KOPT-K1 (cell line): Measurements from ENCODE around the gene SLC35B1.

Experiments used
- H3K27ac ChIP-seq: fragments of 200-600 bp; sonication (generic); 2 replicates; pipeline ENCODE4 v1.5.1; 2016; ENCODE audit warnings: antibody characterized with exemption, mild to moderate bottlenecking, low read depth, low read length; ENCODE audit not compliant: poor library complexity, severe bottlenecking
- H3K36me3 ChIP-seq: fragments of 200-600 bp; sonication (generic); 2 replicates; pipeline ENCODE4 v1.5.1; 2017; ENCODE audit warnings: antibody characterized with exemption, mild to moderate bottlenecking, low read length, moderate library complexity; ENCODE audit not compliant: insufficient read depth
- H3K9me3 ChIP-seq: fragments of 200-600 bp; sonication (generic); 2 replicates; pipeline ENCODE4 v1.5.1; 2017; ENCODE audit warnings: antibody characterized with exemption, low read length, mild to moderate bottlenecking; ENCODE audit not compliant: insufficient read depth, poor library complexity, severe bottlenecking

The SLC35B1 gene

GRCh38 chr17:49742166-49742638 lies 34.4 kb upstream of the SLC35B1 start:
- Histone ChIP-seq H3K9me3 (no peaks in the 10 kb centered on the region), H3K27ac (peak overlapping the region; percentile 95), H3K36me3 (no peaks in the 10 kb centered on the region)

GRCh38 chr17:49741692-49742076 lies 33.9 kb upstream of the SLC35B1 start:
- Histone ChIP-seq H3K9me3 (no peaks in the 10 kb centered on the region), H3K27ac (peak overlapping the region; percentile 95)

GRCh38 chr17:49741009-49741691 lies 33.4 kb upstream of the SLC35B1 start:
- H3K9me3 ChIP-seq: no peaks in the 10 kb centered on the region
- no peaks in the 10 kb centered on the region; the same call in 1 of the 2 replicates for H3K36me3 ChIP-seq
- H3K27ac ChIP-seq: peak overlapping the region; percentile 95

More at GRCh38 chr17:49741692-49742076, 33.9 kb upstream of the SLC35B1 start:
- H3K36me3 ChIP-seq: no peaks in the 10 kb centered on the region; the same call in 1 of the 2 replicates

GRCh38 chr17:49739641-49740271 lies 32.0 kb upstream of the SLC35B1 start:
- peak overlapping the region; percentile 95 for H3K27ac ChIP-seq
- H3K36me3 ChIP-seq: peaks cover 7% of the 10 kb centered on the region
- no peaks in the 10 kb centered on the region for H3K9me3 ChIP-seq

- peak overlapping the region; percentile 95 for H3K27ac ChIP-seq
These were observed 30.8 kb upstream of the SLC35B1 start for GRCh38 chr17:49738456-49739163.

GRCh38 chr17:49734515-49735490 lies 27.0 kb upstream of the SLC35B1 start:
- Histone ChIP-seq H3K36me3 (peaks cover 38% of the 10 kb centered on the region), H3K9me3 (no peaks in the 10 kb centered on the region), H3K27ac (no peak overlapping the region)

More at GRCh38 chr17:49738456-49739163, 30.8 kb upstream of the SLC35B1 start:
- Histone ChIP-seq H3K36me3 (peaks cover 10% of the 10 kb centered on the region), H3K9me3 (no peaks in the 10 kb centered on the region)

GRCh38 chr17:49731435-49731831 lies 23.7 kb upstream of the SLC35B1 start:
- H3K36me3 ChIP-seq: peaks cover 65% of the 10 kb centered on the region
- H3K27ac ChIP-seq: no peak overlapping the region

GRCh38 chr17:49730785-49731434 lies 23.1 kb upstream of the SLC35B1 start:
- H3K27ac ChIP-seq: peak overlapping the region; percentile 6
- H3K9me3 ChIP-seq: no peaks in the 10 kb centered on the region
- peaks cover 69% of the 10 kb centered on the region for H3K36me3 ChIP-seq

More at GRCh38 chr17:49731435-49731831, 23.7 kb upstream of the SLC35B1 start:
- H3K9me3 ChIP-seq: no peaks in the 10 kb centered on the region

GRCh38 chr17:49730078-49730784 lies 22.5 kb upstream of the SLC35B1 start:
- H3K36me3 ChIP-seq: peaks cover 71% of the 10 kb centered on the region
- H3K9me3 ChIP-seq: no peaks in the 10 kb centered on the region
- H3K27ac ChIP-seq: peak overlapping the region; percentile 6

- no peak overlapping the region for H3K27ac ChIP-seq
- peaks cover 76% of the 10 kb centered on the region for H3K36me3 ChIP-seq
These were observed 21.3 kb upstream of the SLC35B1 start for GRCh38 chr17:49729069-49729468.

GRCh38 chr17:49728425-49728824 lies 20.7 kb upstream of the SLC35B1 start:
- H3K36me3 ChIP-seq: peaks cover 83% of the 10 kb centered on the region
- no peaks in the 10 kb centered on the region for H3K9me3 ChIP-seq
- no peak overlapping the region for H3K27ac ChIP-seq

More at GRCh38 chr17:49729069-49729468, 21.3 kb upstream of the SLC35B1 start:
- no peaks in the 10 kb centered on the region for H3K9me3 ChIP-seq

- H3K36me3 ChIP-seq: peaks cover 85% of the 10 kb centered on the region
- H3K9me3 ChIP-seq: no peaks in the 10 kb centered on the region
- H3K27ac ChIP-seq: no peak overlapping the region
These were observed 19.6 kb upstream of the SLC35B1 start for GRCh38 chr17:49727380-49727779.

GRCh38 chr17:49725452-49726130 lies 17.8 kb upstream of the SLC35B1 start:
- Histone ChIP-seq H3K36me3 (peaks cover 87% of the 10 kb centered on the region), H3K27ac (no peak overlapping the region), H3K9me3 (no peaks in the 10 kb centered on the region)
